ENCODE results near the gene SPATS2L. TPM values are rescaled to one million over a fixed set of nuclear protein-coding genes. Genes with fewer than 3 reads are reported as not detected.
A peak's percentile ranks its signal among the peaks of the same experiment; 100 is the strongest.

Gene SPATS2L
- total RNA-seq, 4 donors from 2014 or later: 60.7 to 81.3 (median 61.3) TPM

GRCh38 chr2:200286578-200286977 lies 19.9 kb upstream of the SPATS2L start:
- intact Hi-C loops (cut with DNase I; ENCODE audit: low total_unique reads): loop anchor here (5.0 kb wide), 1 partner anchor 1994 kb away; no protein-coding TSS in a partner anchor
- 86 to 93% methylated on average over 1 of the region's 1 CpG for WGBS, 2 donors
- TF ChIP-seq, protein P1, sequence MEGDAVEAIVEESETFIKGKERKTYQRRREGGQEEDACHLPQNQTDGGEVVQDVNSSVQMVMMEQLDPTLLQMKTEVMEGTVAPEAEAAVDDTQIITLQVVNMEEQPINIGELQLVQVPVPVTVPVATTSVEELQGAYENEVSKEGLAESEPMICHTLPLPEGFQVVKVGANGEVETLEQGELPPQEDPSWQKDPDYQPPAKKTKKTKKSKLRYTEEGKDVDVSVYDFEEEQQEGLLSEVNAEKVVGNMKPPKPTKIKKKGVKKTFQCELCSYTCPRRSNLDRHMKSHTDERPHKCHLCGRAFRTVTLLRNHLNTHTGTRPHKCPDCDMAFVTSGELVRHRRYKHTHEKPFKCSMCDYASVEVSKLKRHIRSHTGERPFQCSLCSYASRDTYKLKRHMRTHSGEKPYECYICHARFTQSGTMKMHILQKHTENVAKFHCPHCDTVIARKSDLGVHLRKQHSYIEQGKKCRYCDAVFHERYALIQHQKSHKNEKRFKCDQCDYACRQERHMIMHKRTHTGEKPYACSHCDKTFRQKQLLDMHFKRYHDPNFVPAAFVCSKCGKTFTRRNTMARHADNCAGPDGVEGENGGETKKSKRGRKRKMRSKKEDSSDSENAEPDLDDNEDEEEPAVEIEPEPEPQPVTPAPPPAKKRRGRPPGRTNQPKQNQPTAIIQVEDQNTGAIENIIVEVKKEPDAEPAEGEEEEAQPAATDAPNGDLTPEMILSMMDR (IDR thresholded peaks at IDR 0.05): no peak
- TF ChIP-seq POLR2A (IDR thresholded peaks at IDR 0.05): no peak
- no peak overlapping the region for H3K4me3 ChIP-seq (ENCODE audit: low read depth, poor library complexity, severe bottlenecking)
- no peak for DNase-seq (ENCODE audit: low spot score in 2 of 2)

DNA sequence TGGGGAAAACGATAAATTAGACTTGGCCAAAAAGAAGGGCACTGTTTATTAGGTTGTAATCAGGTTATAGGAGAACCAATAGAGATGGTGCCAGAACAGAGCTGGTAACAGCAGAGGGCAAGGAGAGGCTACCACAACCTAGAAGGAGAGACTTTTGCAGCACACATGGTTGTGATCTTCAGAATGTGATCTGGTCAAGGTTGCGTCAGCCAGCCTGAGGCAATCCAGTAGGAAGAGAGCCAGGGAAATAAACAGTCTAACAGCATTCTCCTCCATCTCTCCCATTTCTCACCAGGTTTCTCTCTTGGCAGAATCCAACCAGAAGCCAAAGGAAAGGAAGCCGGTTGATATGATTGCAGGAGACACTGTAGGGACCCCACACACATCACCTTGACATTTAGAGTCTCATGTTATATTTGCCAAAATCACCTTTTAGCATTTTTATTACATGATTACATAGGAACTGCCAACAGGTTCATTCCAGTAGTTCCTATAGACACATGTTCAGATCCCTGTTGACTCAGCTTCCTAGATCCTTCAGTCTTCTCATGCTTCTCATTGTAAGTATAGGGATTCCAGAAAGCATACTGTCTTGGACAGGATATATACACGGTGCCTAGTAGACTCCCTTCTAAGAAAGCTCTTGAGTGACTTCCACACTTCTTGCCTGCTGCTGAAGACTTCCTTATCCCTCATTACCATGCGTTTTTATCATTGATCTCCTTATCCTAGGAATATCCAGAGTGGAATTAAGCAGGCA lies 17.6 kb upstream of the SPATS2L start:
- intact Hi-C loops (cut with DNase I; ENCODE audit: low total_unique reads): loop anchor here (5.0 kb wide), 1 partner anchor 1997 kb away; no protein-coding TSS in a partner anchor
- no peak for TF ChIP-seq POLR2A (IDR thresholded peaks at IDR 0.05)
- TF ChIP-seq, protein P1 (IDR thresholded peaks at IDR 0.05): no peak
- no peak overlapping the region for H3K4me3 ChIP-seq (ENCODE audit: low read depth, poor library complexity, severe bottlenecking)
- DNase-seq (ENCODE audit: low spot score in 2 of 2): peak; percentile 29 to 85
- WGBS, 2 donors: 59 to 66% methylated on average over 5 of the region's 5 CpGs

DNA sequence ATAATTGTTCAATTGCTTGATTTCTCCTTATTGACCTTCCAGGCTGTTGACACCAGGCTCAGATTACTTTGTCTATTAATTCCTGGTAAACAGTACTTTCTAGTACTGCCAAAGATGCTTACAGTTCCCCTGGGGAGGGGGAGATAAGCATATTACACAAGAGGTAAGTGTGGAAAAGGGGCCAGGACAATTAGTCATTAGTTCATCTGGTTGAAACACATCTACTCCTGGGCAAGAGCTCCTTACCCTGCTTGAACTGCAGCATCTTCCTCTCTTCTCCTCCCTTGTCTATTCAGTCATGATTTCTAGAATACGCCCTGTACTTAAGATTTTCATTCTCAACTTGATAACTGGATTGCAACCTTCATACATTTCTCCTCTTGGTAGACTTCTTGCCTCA lies 10.4 kb upstream of the SPATS2L start:
- TF ChIP-seq POLR2A (IDR thresholded peaks at IDR 0.05): no peak
- TF ChIP-seq, protein P1 (IDR thresholded peaks at IDR 0.05): no peak
- no peak overlapping the region for H3K4me3 ChIP-seq (ENCODE audit: low read depth, poor library complexity, severe bottlenecking)
- no peak for DNase-seq (ENCODE audit: low spot score in 2 of 2)
- 89 to 97% methylated on average over 1 of the region's 1 CpG for WGBS, 2 donors
- intact Hi-C loops (cut with DNase I; ENCODE audit: low total_unique reads): no loop called here

DNA sequence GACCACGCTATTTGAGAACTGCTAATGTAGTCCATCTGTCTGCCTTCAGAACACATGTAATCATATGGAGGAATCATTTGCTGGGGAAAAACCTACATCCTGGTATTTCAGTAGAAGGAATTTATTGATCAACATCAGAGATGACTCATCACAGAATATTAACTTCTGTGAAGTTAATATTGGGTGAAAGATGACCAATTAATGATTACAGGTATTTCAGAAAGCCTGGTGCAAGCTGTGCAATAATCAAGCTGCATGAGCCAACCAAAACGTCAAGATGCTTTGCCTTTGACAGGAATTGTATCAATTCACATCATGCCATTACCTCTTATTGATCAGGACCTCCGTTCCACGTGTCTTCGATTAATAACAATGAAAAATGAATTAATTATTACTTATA lies 9.4 kb upstream of the SPATS2L start:
- TF ChIP-seq POLR2A (IDR thresholded peaks at IDR 0.05): no peak
- TF ChIP-seq, protein P1 (IDR thresholded peaks at IDR 0.05): no peak
- WGBS, 2 donors: 84 to 91% methylated on average over 5 of the region's 5 CpGs
- DNase-seq (ENCODE audit: low spot score in 2 of 2): no peak
- H3K4me3 ChIP-seq (ENCODE audit: low read depth, poor library complexity, severe bottlenecking): no peak overlapping the region
- intact Hi-C loops (cut with DNase I; ENCODE audit: low total_unique reads): no loop called here

DNA sequence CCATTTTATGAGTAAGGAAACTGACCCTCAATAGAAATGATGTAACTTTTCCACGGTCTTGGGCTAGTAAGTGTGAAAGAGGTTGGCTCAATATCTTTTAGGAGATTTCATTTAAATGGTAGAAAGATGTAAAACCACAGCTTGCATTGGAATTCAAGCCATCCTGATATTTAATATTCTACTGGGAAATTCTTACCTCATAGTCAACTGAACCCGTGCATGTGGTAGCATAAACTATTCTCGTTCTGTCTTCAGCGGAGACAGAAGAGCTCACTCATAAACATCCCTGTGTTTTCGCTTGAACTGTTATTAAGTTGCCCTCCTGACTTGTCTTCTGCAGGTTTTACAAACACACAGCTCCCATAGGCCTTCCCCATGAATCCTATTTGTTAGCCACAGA lies 8.5 kb upstream of the SPATS2L start:
- intact Hi-C loops (cut with DNase I; ENCODE audit: low total_unique reads): no loop called here
- DNase-seq (ENCODE audit: low spot score in 2 of 2): no peak
- no peak for TF ChIP-seq POLR2A (IDR thresholded peaks at IDR 0.05)
- TF ChIP-seq, protein P1 (IDR thresholded peaks at IDR 0.05): no peak
- WGBS, 2 donors: 93% methylated on average over 5 of the region's 5 CpGs
- no peak overlapping the region for H3K4me3 ChIP-seq (ENCODE audit: low read depth, poor library complexity, severe bottlenecking)

Data from lower leg skin (tissue), 4 donors.